Endothelial cell of umbilical vein (primary cell): ENCODE measurements around the gene TMEM269.

Source experiments
- CTCF ChIP-seq, 2 donors: IDR thresholded peaks; 1 replicate in 1 of 2; 2 replicates in 1 of 2; pipeline ENCODE4 v1.5.1; 2011; ENCODE audit warnings: low read length in 2 of 2, mild to moderate bottlenecking in 2 of 2, moderate library complexity in 2 of 2, control low read depth in 1 of 2, inconsistent platforms in 1 of 2, low read depth in 1 of 2; ENCODE audit not compliant: insufficient read depth in 1 of 2; ENCODE audit errors: extremely low read depth in 1 of 2
- MAX ChIP-seq: IDR thresholded peaks from 2 replicates; pipeline ENCODE4 v1.6.1; 2011; ENCODE audit not compliant: insufficient read depth, insufficient read length

DNA sequence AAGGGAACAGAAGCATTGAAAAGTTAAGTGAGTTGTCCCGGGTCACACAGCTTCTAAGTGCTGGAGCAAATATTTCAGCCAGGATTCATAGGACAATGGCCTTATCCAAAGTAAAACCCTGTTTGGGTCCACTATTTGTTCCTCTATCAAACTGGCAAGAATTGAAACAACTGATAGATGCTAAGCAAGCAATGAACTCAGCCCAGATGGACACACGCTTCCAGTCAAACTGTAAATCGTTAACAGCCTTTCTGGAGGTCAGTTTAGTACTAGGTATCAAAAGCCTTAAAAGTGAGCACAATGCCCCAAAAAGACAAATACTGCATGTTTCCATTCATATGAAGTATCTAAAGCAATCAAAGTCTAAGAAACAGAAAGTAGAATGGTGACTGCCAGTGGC is 33.2 kb downstream of the TMEM269 start:
- TF ChIP-seq CTCF (IDR thresholded peaks at IDR 0.05; ENCODE audit: extremely low read depth in 1 of 2, insufficient read depth in 1 of 2, low read depth in 1 of 2, low read length in 2 of 2) (no peak), MAX (no peak)
